NCI-H748 (cell line): ENCODE measurements around the gene C1QL2.

Source experiments
- DNase-seq: peaks from one replicate; lab custom pipeline; 2025; ENCODE audit not compliant: unreplicated experiment; lab: John Stamatoyannopoulos, UW

The C1QL2 gene

DNA sequence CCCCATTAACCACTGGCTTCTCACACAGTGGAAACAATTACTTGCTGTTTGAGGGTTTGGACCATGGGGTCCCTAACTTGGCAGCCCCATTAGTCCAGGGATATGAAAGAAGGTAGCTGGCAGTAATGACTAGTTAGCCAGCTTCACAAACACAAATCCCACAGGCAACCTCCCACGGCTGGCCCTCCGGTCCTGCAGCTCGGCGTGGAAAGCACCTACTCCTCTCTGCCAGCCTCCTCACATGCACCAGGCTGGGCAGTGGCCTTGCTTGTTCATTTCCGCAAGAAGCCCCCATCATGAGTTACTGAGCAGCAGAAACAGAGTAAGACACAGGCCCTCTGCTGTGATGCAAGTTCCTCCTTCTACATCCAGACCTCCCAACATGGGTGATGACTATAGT lies 13.7 kb downstream of the C1QL2 start:
- DNase-seq = no peak

DNA sequence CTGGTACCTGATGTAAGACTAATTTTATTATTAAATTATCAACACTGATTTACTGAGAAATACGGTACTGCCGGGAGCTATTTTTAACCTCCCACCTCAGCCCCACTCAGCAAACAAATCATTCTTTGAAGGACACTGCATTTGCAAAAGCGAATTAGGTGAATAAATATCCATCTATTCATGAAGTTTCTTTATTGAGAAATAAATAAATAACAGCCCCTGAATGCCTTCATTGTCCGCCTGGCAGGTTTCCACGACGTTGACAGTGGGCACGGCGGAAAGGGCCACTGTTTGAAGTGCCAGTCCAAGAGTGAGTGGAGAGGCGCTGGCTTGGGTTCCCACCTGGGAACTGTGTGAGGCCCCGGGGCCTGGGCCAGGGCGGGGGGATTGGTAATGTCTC lies 15.7 kb downstream of the C1QL2 start:
- peak; percentile 85 for DNase-seq

DNA sequence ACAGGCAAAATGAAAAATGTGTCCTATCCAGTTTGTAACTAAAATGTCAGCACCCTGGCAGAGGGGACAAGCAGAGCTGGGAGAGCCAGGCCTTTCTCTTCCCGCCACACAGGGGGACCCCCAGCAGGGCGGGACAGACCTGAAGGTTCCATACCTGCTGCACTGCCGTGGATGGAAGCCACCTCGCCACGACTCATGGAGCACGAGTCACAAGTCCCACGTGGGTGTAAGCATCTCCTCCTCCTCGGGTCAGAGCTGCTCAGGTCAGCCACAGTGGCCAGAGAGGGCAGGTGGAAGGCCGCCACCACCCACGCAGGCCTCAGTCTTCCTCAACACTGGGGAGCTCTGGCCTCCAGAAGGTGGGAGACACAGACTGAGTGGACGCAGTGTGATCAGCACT lies 21.0 kb downstream of the C1QL2 start:
- no peak for DNase-seq

DNA sequence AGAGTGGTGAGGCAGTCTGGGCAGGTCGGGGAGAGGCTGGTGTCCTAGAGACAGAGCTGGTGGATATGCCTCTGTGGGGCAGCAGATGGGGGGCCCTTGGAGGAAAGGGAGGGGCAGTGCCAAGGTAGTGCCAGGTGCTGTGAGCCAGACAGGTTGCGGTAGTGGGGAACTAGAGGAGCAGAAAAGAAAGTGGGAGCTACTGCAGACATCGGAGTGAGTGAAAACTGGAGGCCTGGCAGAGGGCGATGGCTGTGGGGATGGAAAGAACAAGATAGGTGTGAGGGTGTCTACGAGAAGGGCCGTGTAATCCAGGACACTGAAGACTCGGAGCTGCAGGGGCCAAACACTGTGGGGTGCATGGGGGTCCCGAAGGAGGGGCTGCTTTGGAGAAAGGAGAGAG lies 21.7 kb downstream of the C1QL2 start:
- DNase-seq = no peak

DNA sequence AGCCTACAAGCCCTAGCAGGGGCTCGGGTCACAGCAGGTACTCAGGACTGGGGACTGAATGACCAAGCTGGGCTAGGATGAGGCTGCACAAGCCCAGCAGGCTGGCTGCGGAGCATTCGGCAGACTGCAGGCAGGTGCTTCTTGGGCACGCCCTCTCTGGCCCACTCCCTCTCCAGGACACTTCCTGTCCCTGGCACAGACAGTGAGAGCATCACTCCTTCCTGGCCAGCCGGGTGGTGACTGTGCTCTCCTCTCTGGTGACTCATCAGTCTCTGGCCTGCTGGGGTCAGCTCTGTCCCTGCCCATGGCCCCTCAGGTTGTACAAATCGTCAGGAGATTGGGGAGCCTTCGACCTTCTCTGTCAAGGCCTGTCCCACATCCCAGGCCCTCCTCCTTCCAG lies 22.5 kb downstream of the C1QL2 start:
- DNase-seq = peak; percentile 70

DNA sequence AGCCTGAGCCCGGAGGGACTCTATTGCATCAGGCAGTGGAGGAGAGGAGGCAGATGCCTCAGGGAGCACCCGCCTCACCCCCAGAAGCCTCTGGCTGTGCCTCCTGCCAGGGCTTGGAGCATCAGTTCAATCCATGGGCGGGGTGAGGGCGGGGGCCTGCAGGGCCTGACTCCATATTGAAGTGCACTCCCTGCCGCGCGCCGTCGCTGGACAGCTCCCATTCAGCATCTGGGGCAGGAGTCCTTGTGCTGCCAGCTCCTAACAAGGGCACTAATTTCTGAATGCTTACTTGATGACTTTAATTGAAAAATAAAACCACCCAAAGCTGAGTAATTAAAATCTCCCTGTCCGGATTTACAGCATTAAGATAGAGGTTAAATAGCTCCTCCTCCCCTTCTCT lies 23.8 kb downstream of the C1QL2 start:
- no peak for DNase-seq

DNA sequence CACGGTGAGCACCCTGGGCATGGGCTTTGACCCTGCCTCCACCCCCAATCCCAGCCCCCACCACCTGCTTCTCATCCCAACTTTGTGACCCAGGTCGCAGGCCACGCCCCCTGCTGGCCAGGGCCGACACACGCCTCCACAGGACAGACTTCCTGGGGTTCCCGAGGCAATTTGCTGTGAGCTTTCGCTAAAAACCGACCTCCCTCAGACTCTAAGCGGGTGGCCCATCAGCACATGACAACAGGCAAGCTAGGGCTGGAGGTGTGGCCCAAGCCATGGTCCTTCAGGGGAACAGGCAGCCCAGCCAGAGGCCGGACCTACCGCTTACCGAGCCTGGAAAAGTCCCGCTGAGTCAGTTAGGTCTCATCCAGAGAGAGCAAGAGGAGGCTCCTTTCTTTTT lies 31.9 kb downstream of the C1QL2 start:
- no peak for DNase-seq

DNA sequence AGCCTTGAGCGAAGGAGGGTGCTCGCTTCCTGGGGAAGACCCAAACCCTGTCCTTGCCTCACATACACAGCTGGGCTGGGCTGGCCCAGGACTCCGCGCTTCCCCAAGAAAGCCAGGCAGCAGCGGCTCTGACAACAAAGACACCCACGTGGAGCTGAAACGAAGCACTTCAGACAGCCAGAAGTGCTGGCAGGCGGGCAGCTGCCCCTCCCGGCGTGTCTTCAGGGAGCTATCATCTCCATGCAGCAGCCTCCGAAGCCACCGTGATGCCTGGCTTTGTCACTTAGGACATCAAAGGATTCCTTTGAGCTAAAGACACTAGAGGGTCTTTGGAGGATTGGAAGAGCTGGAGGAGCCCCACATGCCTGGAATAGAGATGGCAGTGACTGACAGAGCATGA lies 35.2 kb downstream of the C1QL2 start:
- no peak for DNase-seq

DNA sequence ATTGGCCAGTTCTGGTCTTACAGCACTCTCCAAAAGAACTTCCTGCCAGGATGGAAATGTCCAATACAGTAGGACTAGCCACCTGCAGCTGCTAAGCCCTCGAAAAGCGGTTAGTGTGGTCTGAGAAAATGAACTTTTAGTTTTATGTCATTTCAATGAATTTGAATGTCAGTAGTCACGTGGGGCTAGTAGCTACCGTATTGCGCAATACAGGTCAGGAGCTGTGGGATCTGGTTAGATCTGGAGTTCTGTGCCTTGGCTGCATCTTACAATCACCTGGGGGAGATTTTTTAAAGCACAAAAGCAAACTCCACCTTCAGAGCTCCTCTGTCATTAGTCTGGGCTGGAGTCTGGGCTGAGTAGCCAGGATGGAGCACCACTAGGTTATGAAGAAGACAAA lies 35.9 kb downstream of the C1QL2 start:
- no peak for DNase-seq

DNA sequence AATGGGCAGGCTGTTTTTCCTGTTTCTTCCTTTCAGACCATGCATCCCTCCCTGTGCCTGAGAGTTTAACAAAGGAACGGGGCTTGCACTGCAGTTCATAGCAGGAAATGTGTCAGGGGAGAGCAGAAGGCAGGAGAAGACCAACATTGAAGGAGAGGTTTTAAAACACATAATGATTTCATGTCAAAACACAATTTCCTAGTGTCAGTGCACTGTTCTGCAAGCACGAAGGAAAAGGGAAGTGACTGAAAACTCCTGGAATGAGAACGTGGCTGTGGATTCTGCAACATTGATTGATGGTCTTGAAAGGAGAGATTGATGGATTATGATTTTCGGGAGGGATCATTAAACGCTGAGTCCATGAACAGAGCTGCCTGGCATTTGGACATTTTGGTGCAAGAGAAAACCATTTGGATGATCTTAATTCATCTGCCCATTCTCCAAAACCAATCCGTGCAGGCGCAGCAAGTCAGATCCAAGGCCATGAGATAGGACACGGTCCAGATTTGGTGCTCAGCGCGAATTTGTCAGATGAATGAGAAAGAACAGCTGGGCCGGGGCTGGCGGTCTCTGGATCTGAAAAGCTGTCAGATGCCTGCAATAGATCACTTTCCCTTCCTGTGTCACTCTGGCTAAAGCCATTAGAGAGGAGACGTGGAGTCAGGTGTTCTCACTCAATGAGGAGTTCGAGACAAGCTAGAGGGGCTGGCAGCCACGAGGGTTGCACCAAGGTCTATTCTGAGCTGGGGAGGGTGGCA lies 38.4 kb downstream of the C1QL2 start:
- DNase-seq = no peak

DNA sequence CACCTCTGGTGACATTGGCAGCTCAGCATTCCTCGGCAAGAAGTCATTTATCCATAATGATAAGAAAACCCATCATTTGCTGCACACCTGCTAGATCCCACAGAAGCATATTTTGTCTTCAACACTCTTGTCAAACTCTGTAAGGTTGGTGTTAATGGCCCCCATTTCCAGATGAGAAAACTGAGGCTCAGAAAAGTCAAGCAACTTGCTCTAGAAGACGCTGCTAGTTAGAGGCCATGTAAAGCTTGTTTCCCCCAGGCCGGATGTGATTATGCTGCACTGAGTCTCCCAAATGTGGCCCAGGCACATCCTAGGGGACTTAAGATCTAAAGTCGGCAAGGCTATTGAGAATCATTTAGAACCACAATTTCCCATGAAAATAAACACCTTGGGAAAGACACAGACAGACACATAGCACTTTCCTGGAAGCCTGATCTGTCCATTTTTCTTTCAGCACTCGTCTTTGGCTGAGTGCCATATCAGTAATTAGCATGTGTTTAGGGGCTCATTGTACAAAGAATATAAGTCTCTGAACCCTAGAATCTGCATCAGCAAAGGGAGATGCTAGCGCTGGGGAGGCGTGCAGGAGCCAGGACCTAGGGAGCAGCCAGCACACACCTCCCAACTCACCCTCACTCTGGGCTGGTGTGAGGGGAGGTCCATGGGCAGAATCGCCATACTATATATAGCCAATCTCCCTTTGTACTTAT lies 39.3 kb downstream of the C1QL2 start:
- DNase-seq = peak; percentile 48

DNA sequence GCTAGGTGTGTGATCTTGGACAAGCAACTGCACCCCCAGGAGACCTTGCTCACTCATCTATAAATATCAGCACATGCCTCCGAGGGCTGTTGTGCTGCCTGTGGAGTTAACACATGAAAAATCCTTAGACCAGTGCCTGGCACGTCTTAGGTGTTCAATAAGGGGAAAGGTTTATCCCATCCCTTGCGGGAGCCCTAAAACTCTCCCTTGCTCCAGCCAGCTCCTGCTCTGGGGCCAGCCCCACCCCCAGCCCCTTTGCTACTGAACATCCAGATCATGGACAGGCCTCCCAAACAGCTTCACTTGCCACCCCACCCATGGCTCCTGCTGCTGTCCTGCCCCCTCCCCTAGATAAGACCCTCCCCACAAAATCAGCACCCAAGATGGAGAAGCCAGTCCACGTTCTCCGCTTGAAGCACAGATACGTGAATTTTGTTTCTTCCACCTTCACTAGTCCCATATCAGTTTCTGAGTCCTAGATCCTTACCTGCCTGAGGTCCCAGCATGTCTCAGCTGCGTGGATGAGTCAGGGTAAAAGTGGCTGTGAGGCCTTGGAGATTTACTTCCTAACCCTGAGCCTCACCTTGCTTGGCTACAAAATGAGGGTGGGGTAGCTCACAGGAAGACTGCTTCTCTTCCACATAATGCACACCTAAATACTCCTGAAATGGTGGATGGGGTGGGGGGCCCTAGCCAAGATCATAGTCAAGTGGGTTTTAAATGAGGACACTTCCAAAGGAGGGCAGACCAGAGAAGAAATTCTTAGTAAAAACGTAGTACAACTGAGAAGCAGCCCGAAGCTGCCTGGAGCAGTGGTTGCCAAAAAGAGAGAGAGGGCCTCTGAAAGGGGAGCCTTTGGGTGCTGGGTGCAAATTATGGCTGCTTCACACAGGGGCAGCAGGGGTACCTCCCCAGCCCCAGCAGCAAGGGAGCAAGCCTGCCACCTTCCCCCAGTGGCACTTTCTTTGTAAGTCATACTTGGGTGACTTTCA lies 40.4 kb downstream of the C1QL2 start:
- no peak for DNase-seq

DNA sequence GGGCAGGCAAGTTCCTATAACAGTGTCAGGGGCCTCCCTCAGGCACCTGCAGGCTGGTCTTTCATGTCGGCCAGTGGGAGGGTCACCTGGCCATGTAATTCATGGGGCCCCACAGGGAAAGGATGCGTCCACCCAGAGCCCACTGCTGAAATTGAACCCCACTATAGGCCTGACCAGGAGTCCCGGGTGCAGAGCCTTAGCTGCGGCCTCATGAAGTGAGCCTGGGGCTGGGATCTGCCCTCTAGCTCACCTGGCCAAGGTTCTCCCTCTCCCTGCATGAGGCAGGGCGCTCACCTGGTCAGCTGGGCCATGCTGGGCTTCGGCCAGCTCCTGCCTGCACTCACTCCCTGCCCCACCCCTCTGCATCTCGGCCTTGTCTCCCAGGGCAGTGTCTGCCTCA lies 41.1 kb downstream of the C1QL2 start:
- no peak for DNase-seq

DNA sequence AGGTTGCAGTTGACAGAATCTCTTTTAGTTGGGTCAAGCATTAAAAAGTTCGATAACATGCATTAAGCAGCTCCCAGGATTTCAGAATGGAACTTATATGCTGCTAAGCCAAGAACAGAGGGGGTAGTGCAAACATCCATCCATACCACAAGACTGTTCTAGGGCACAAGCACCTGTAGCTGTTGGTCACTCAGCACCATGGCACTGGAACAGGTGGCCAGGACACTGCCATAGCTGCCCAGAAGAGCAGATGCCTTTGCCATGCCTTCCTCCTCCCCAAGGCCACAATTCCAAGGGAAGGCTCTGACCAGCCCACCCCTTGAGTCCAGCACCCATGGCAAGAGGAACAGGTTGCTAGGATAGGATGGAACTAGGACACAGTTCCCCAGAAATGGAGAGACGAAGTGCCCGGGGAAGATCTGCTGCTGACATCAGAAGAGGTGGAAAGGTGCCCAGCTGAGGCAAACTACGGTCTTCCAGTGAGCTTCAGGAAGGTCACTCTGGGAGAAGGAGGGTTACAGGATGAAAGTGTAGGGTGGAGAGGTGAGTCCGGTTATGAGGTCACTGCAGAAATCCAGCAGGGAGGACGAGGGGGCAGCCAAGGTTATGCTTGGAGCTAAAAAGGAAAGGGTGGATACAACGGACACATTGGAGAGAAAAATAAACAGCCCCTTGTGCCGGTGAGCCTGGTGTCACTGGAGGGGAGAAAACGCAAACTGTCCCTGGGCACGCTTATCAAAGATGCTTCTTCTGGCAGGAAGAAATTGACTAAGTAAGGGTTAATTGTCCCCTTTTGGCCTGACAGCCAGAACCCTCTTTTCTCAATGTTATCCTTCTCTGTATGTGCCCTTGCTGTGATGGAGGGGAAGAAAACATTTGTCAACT lies 41.9 kb downstream of the C1QL2 start:
- DNase-seq = no peak

DNA sequence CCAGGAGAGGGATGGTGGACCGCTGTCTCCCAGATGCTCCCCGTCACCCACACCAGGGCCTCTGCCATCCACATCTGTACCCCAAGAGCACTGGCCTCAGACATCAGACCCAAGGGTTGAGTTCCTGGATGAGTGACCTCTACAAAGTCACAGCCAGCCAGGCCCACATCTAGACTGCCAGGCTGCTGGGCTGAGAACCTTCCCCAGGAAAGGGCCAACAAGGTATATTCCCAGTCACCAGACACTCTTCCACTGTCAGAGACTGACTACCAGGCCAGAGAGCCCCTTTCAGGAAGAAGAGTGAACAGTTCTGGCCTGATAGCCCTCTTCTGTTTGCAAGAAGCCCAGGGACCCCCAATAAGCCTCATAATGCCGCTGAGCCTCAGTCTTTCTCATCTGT lies 44.3 kb downstream of the C1QL2 start:
- no peak for DNase-seq

DNA sequence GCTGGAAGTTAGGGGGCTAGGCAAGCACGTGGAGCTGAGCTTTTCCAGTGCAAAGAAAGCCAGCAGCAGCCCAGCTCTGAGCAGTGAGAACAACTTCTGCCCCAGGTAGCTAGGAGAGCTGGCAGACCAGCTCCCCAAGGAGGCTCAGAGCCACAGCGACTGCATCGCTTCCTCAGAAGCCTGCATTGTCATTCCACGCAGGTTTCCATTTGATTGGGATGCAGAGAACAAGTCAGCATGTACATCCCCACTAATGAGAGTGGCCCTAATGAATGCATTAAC lies 45.1 kb downstream of the C1QL2 start:
- no peak for DNase-seq

DNA sequence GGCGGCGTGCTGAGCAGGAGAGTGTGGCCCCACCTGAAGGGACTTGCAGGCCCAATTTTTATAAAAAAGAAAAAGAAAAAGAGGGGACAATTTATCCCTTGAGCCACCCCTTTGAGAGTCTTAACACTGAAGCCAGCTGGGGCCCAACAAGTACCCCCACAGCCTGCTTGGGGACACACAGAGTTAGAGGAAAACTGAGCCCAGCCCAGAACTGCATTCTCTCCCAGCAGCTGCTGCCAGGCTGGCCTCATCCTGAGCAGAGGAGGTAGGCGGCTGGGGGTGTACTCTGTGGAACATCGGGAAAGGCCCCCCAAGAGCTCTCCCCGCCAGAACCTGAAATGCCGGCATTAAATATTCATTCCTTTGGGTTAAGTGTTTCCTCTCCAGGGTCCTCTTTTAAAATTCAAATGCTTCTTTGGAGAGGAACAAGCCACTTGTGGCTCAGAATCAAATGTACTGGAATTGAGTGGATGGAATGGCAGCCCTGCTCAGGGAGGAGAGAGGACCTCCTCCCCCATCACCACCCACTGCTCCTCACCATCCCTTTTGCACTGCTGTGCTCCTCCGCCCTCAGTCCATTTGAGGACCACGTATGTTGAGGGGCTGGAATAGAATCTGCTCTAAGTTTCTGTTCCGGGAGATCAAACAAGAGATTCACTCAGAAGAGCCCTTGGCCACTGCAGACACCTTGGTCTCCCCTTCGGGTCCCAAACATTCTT lies 45.6 kb downstream of the C1QL2 start:
- DNase-seq = no peak

DNA sequence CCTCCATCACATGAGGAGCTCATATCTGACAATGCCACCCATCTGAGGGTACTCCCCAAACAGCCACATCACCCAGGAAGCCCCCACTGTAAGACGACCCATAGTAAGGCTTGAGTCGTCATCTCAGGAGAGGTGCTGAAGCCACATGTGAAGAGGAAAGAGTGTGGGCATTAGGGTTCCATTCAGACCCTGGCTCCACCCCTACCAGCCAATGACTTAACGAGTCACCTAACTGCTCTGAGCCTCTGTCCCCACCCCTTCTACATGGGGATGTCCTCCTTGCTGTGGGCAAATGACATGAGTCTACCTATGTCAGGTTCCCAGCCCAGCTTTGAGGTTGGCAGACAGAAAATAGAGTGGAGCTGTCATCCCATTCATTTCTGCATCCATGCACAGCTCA lies 46.3 kb downstream of the C1QL2 start:
- no peak for DNase-seq

DNA sequence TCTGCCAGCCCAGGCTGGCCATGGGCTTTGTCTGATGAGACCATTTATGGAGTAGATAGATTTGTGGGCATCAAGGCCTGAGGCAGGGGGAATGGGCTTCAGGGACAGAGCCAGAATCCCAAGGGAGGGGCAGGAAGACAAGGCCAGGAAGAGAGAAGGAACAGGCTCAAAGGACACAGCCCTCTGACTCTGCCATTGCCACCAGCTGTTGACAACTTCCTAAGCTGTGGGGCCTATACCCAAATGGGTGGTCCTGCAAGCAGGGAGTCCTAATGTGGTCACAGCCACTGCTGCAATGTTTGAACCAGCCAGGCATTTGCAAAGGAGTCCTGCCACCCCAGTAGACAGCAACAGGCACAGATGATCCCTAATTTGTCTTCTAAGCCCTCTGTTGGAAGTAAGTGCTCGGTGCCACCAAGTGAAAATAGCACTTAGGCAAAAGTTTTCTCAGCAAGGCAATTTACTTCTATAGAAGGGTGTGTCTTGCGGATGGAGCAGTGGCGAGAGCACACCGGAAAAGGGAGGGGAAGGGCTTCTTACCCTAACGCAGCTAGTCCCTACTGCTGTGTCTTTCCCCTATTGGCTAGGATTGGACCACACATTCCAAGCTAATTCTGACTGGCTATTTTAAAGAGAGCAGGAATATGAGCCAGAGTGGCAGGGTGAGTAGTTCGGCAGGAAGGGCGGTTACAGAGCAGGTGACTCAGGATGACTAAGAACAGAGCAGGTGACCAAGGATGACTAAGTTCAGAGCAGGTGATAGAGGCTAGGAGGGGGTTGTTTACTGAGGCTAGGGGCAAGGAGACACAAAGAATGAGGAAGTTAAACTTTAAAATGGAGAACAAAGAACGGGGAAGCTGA lies 47.2 kb downstream of the C1QL2 start:
- no peak for DNase-seq
